A549 (cell line): Measurements from ENCODE around the gene IQGAP2. TPM values are rescaled to one million over a fixed set of nuclear protein-coding genes. Genes with fewer than 3 reads are reported as not detected.

Experiments used
- ATAC-seq, 2 experiments: fragments of 200-7000 bp in 1 of 2; fragments of >200 bp in 1 of 2; cut with Nextera tagmentation in 1 of 2; cut with Tn5 transposase in 1 of 2; 3 replicates each; pipeline versions ENCODE4 v1.8.0 to v1.9.1; 2018 to 2020; ENCODE audit warnings: mild to moderate bottlenecking in 1 of 2, moderate library complexity in 1 of 2
- CTCF ChIA-PET: fragments of 300-600 bp; sonication (Branson Sonifier 250); formaldehyde crosslinking; extraction: SDS; loops from one replicate; lab custom pipeline; 2021; ENCODE audit warnings: antibody characterized with exemption, inconsistent platforms; lab: Yijun Ruan, JAX
- POLR2A ChIA-PET: fragments of 350-600 bp; formaldehyde crosslinking; extraction: SDS; loops from one replicate; lab custom pipeline; 2021; ENCODE audit warnings: antibody characterized with exemption, inconsistent platforms; lab: Yijun Ruan, JAX
- DNase-seq, 2 experiments: peaks; one replicate each; pipeline versions ENCODE4 v3.0.0 to v3.0.0-alpha.2; 2011 to 2016; ENCODE audit warnings: low read depth in 1 of 2, low spot score in 1 of 2
- FAIRE-seq: peaks from 2 replicates; lab custom pipeline; 2011; peaks lifted over from hg19 to GRCh38; lab: Jason Lieb, UNC
- H3K27ac ChIP-seq, 2 experiments: fragments of >200 bp; sonication (Bioruptor Twin); formaldehyde crosslinking; 3 replicates each; pipeline ENCODE4 v1.5.1; 2016 to 2017
- H3K4me1 ChIP-seq: fragments of >200 bp; sonication (Bioruptor Twin); formaldehyde crosslinking; 3 replicates; pipeline ENCODE4 v1.6.1; 2016
- H3K4me2 ChIP-seq: fragments of >200 bp; sonication (Bioruptor Twin); formaldehyde crosslinking; 3 replicates; pipeline ENCODE4 v1.6.1; 2016
- H3K4me3 ChIP-seq: fragments of >200 bp; sonication (Bioruptor Twin); formaldehyde crosslinking; 3 replicates; pipeline ENCODE4 v1.5.1; 2016
- H3K9me3 ChIP-seq: fragments of >200 bp; sonication (Bioruptor Twin); formaldehyde crosslinking; 3 replicates; pipeline ENCODE4 v1.6.1; 2016
- CBX2 ChIP-seq: fragments of 200-600 bp; sonication (generic); IDR thresholded peaks from 2 replicates; pipeline ENCODE4 v1.6.1; 2016; ENCODE audit warnings: low read depth, mild to moderate bottlenecking, borderline replicate concordance
- CHD2 ChIP-seq: fragments of 150-350 bp; IDR thresholded peaks from 2 replicates; pipeline ENCODE4 v1.6.1; 2014; ENCODE audit warnings: low read length; ENCODE audit not compliant: partially characterized antibody
- CHD4 ChIP-seq: fragments of 200-600 bp; sonication (generic); IDR thresholded peaks from 2 replicates; pipeline ENCODE4 v1.6.1; 2016; ENCODE audit warnings: antibody characterized with exemption, mild to moderate bottlenecking, borderline replicate concordance
- EP300 ChIP-seq, 2 experiments: fragments of >200 bp; sonication (Bioruptor Twin); formaldehyde crosslinking; IDR thresholded peaks; 2 replicates in 1 of 2; 3 replicates in 1 of 2; pipeline ENCODE4 v1.6.1; 2016 to 2017
- HMGXB4 ChIP-seq: fragments of 250-450 bp; sonication (Bioruptor Pico); IDR thresholded peaks from 2 replicates; pipeline ENCODE4 v1.5.0; 2021; ENCODE audit warnings: mild to moderate bottlenecking, moderate library complexity, borderline replicate concordance
- HOXA7 ChIP-seq: fragments of 250-450 bp; sonication (Bioruptor Pico); IDR thresholded peaks from 2 replicates; pipeline ENCODE4 v1.5.0; 2020; ENCODE audit warnings: mild to moderate bottlenecking, moderate library complexity
- JUN ChIP-seq, 2 experiments: fragments of >200 bp; sonication (Bioruptor Twin); formaldehyde crosslinking; IDR thresholded peaks; 2 replicates in 1 of 2; 3 replicates in 1 of 2; pipeline ENCODE4 v1.6.1; 2016 to 2017
- JUNB ChIP-seq: fragments of >200 bp; sonication (Bioruptor Twin); formaldehyde crosslinking; IDR thresholded peaks from 2 replicates; pipeline ENCODE4 v1.6.1; 2016
- MAFK ChIP-seq: fragments of 450-650 bp; IDR thresholded peaks from 2 replicates; pipeline ENCODE4 v1.6.1; 2014; ENCODE audit not compliant: partially characterized antibody
- MAZ ChIP-seq: fragments of 150-350 bp; IDR thresholded peaks from 2 replicates; pipeline ENCODE4 v1.6.1; 2014; ENCODE audit warnings: antibody characterized with exemption, low read depth, low read length, borderline replicate concordance
- MYC ChIP-seq: IDR thresholded peaks from 2 replicates; pipeline ENCODE4 v1.6.1; 2012; ENCODE audit warnings: mild to moderate bottlenecking, inconsistent platforms, low read length, improper control_type of control experiment, borderline replicate concordance
- NFE2L2 ChIP-seq: fragments of 150-350 bp; conservative IDR thresholded peaks from 2 replicates; pipeline ENCODE4 v1.6.1; 2014; ENCODE audit warnings: low read length
- PHF8 ChIP-seq: fragments of 200-600 bp; sonication (generic); IDR thresholded peaks from 2 replicates; pipeline ENCODE4 v1.6.1; 2016; ENCODE audit warnings: low read depth, mild to moderate bottlenecking, antibody characterized with exemption, moderate library complexity, borderline replicate concordance
- RAD21 ChIP-seq, 2 experiments: fragments of >200 bp in 1 of 2; sonication (Bioruptor Twin) in 1 of 2; formaldehyde crosslinking in 1 of 2; IDR thresholded peaks in 1 of 2; conservative IDR thresholded peaks in 1 of 2; 2 replicates in 1 of 2; 3 replicates in 1 of 2; pipeline ENCODE4 v1.6.1; 2012 to 2018; ENCODE audit warnings: inconsistent platforms in 1 of 2
- RFX5 ChIP-seq: fragments of 450-650 bp; IDR thresholded peaks from 2 replicates; pipeline ENCODE4 v1.7.1; 2014; ENCODE audit warnings: antibody characterized with exemption, mild to moderate bottlenecking, moderate library complexity
- RNF2 ChIP-seq: fragments of 200-600 bp; sonication (generic); IDR thresholded peaks from 2 replicates; pipeline ENCODE4 v1.6.1; 2016; ENCODE audit warnings: low read depth, mild to moderate bottlenecking, antibody characterized with exemption, moderate library complexity, borderline replicate concordance
- SREBF2 ChIP-seq: fragments of 450-650 bp; IDR thresholded peaks from 2 replicates; pipeline ENCODE4 v1.6.1; 2014; ENCODE audit warnings: mild to moderate bottlenecking, moderate library complexity
- TFCP2L1 ChIP-seq: fragments of 250-450 bp; sonication (Bioruptor Pico); IDR thresholded peaks from 2 replicates; pipeline ENCODE4 v1.5.0; 2021; ENCODE audit warnings: mild to moderate bottlenecking
- TP53 ChIP-seq: fragments of 250-450 bp; sonication (Bioruptor Pico); IDR thresholded peaks from 2 replicates; pipeline ENCODE4 v1.5.0; 2021; ENCODE audit warnings: mild to moderate bottlenecking, moderate library complexity
- USF2 ChIP-seq: fragments of 450-650 bp; IDR thresholded peaks from 2 replicates; pipeline ENCODE4 v1.6.1; 2014; ENCODE audit warnings: antibody characterized with exemption
- WGBS: methylation state at CpG from one replicate; pipeline ENCODE4 v1.1.6; 2017; ENCODE audit errors: missing lambda C conversion rate; 5-methylcytosine and 5-hydroxymethylcytosine counted together
- polyA plus RNA-seq, 4 experiments: library from polyadenylated mRNA; depleted of rRNA in 3 of 4; stranded (reverse); fragments of >200 nt; fragmentation: RNase III in 1 of 4; extraction: RNeasy Plus Mini Kit Qiagen cat#74134 plus additional on column Dnase treatment in 1 of 4; gene quantifications; 2 replicates in 3 of 4; 3 replicates in 1 of 4; pipeline ENCODE4 v1.2.3, GENCODE V29; 2011 to 2017

The IQGAP2 gene
- polyA plus RNA-seq, 2 of the 4 experiments (the other 2 are of a cell fraction): 5.3 to 10.1 TPM

GRCh38 chr5:76747706-76748105 is 344.6 kb downstream of the IQGAP2 start (continued):
- TF ChIP-seq HMGXB4 (CRISPR knock-in tag) (no peak), RAD21 (conservative IDR thresholded peaks at IDR 0.05 in 1 of 2, IDR thresholded peaks at IDR 0.05 in 1 of 2) (no peak)

GRCh38 chr5:76751291-76751690 is 348.2 kb downstream of the IQGAP2 start:
- FAIRE-seq: no peak
- Histone ChIP-seq H3K27ac (peak overlapping the region in 1 of 2 experiments; percentile 15; a peak in 1 of 6 replicates), H3K4me3 (no peak overlapping the region)
- TF ChIP-seq NFE2L2 (no peak), MYC (no peak), JUN (IDR thresholded peaks at IDR 0.05) (no peak)
- TF ChIP-seq, all 56 proteins: peak for 0
- ChIA-PET CTCF (interaction anchor here (0.9 to 2.4 kb wide), 4 partner anchors 10 to 66 kb away, joined by 3 to 8 read pairs (median 4); no protein-coding TSS in a partner anchor), POLR2A (no interaction called here)
- Histone ChIP-seq H3K4me1 (peaks cover 11% of the 10 kb centered on the region), H3K4me2 (no peak overlapping the region), H3K9me3 (no peaks in the 10 kb centered on the region)
- DNase-seq (no peak), ATAC-seq (no peak)
- 79% methylated on average over 5 of the region's 5 CpGs for WGBS

GRCh38 chr5:76754668-76755078 is 351.6 kb downstream of the IQGAP2 start:
- ChIA-PET POLR2A (no interaction called here), CTCF (interaction anchor here (2.4 kb wide), 1 partner anchor 20 kb away, joined by 18 read pairs; no protein-coding TSS in a partner anchor)
- no peak for TF ChIP-seq PHF8
- no peak for TF ChIP-seq MAZ
- no peak for TF ChIP-seq JUN (IDR thresholded peaks at IDR 0.05)
- no peak for TF ChIP-seq SREBF2
- no peak for TF ChIP-seq RAD21 (conservative IDR thresholded peaks at IDR 0.05 in 1 of 2, IDR thresholded peaks at IDR 0.05 in 1 of 2)
- TF ChIP-seq RFX5: no peak
- no peak for TF ChIP-seq TFCP2L1 (CRISPR knock-in tag)
- TF ChIP-seq MAFK: no peak
- TF ChIP-seq TP53: no peak
- no peak for TF ChIP-seq CBX2
- no peak for TF ChIP-seq RNF2
- no peak for TF ChIP-seq HOXA7
- TF ChIP-seq EP300 (IDR thresholded peaks at IDR 0.05): no peak
- DNase-seq (no peak), ATAC-seq (peak in 1 of 2 experiments; percentile 58; a peak in 3 of 6 replicates), FAIRE-seq (no peak)
- Histone ChIP-seq H3K4me1 (peaks cover 19% of the 10 kb centered on the region), H3K27ac (0 out of 6 replicates have a peak overlapping the region, but pooled peaks of 1 of the 2 experiments have one; percentile 15), H3K4me2 (no peak overlapping the region), H3K9me3 (no peaks in the 10 kb centered on the region), H3K4me3 (no peak overlapping the region)
- 64% methylated on average over 3 of the region's 3 CpGs for WGBS

GRCh38 chr5:76755779-76756637 is 352.9 kb downstream of the IQGAP2 start:
- ATAC-seq (peak in 1 of 2 experiments; percentile 39; a peak in 2 of 6 replicates), FAIRE-seq (no peak)
- 91% methylated on average over 11 of the region's 11 CpGs for WGBS

More at GRCh38 chr5:76755779-76756637, 352.9 kb downstream of the IQGAP2 start:
- DNase-seq: no peak
- CTCF ChIA-PET: interaction anchor here (2.4 kb wide), 1 partner anchor 18 kb away, joined by 18 read pairs; no protein-coding TSS in a partner anchor
- Histone ChIP-seq H3K27ac (no peak overlapping the region), H3K4me2 (no peak overlapping the region), H3K4me3 (no peak overlapping the region), H3K9me3 (no peaks in the 10 kb centered on the region), H3K4me1 (peaks cover 19% of the 10 kb centered on the region)
- no peak for TF ChIP-seq USF2
- TF ChIP-seq CHD4: no peak
- no peak for TF ChIP-seq MYC
- TF ChIP-seq CHD2: no peak
- TF ChIP-seq JUNB: no peak
- POLR2A ChIA-PET: interaction anchor here (0.6 kb wide), 1 partner anchor 32 kb away, joined by 3 read pairs; no protein-coding TSS in a partner anchor
